ENCODE results near the gene BLNK.

BLNK gene

DNA sequence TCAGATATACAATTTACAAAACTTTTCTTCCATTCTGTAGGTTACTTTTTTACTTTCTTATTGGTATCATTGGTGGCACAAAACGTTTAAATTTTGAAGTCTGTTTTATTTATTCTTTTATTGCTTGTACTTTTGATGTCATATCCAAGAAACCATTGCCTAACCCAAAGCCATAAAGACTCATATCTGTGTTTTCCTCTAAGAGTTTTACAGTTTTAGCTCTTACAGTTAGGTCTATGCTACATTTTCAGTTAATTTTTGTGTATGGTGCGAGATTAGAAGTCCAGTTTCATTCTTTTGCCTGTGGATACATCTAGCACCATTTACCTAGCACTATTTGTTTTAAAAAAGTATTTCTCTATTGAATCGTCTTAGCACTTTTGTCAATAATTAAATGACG lies 53.7 kb downstream of the BLNK start:
- no peak overlapping the region for H3K4me3 ChIP-seq (replicated peaks; ENCODE audit: low read depth, low read length)
- TF ChIP-seq CTCF (IDR thresholded peaks at IDR 0.05; ENCODE audit: low read length, missing control alignments) = no peak
- no peak for DNase-seq (ENCODE audit: low read depth)

DNA sequence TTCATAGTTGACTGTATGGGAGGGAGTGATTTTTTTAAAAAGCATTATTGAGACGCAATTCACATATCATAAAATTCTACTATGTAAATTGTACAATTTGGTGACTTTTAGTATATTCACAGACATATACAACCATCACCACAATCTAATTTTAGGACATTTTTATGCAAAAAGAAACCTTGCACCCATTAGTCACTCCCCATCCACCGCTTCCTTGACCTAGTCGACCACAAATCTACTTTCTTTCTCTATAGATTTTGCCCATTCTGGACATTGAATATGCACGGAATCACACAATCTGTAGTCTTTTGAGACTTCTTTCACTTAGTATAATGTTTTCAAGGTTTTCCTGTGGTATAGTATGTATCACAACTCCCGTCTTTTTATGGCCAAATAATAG lies 54.6 kb downstream of the BLNK start:
- no peak for TF ChIP-seq CTCF (IDR thresholded peaks at IDR 0.05; ENCODE audit: low read length, missing control alignments)
- H3K4me3 ChIP-seq (replicated peaks; ENCODE audit: low read depth, low read length) = no peak overlapping the region
- DNase-seq (ENCODE audit: low read depth) = no peak

DNA sequence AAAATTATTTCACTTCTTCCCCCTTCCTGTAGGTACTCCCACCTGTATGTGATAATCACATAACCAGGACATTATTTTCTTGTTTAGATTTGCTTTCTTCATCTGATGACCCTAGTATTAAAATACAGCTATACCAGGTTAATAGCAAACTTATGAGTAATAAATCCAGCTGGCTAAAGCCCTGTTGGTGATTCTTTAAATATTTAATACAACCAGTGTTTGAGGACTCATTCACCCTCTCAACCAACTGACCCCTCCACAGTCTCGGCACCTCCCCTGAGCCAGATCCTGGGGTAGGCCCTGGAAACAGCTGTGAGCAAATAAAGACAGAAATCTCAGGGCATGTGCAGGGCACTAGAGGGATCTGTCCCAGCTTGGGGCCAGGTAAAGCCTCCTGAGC lies 58.5 kb downstream of the BLNK start:
- no peak for TF ChIP-seq CTCF (IDR thresholded peaks at IDR 0.05; ENCODE audit: low read length, missing control alignments)
- no peak overlapping the region for H3K4me3 ChIP-seq (replicated peaks; ENCODE audit: low read depth, low read length)
- no peak for DNase-seq (ENCODE audit: low read depth)

DNA sequence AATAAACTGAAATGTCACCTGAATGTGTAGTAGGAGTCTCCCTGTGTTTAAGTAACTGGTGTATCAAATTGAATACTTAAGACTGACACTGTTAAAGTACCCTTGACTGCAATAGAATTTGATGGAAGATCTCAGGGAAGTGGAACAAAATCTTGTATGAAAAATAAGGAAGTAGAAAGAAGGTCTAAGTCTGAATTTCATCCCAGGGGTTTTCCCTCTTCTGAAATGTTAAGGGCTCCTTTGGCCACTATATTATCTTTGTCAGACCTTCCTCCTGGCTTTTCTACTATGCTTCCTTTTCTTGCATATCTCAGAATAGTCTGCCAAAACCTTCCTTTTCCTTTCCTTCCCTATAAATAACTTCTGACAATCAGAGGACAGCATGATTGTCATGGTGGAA lies 59.6 kb downstream of the BLNK start:
- TF ChIP-seq CTCF (IDR thresholded peaks at IDR 0.05; ENCODE audit: low read length, missing control alignments) = no peak
- H3K4me3 ChIP-seq (replicated peaks; ENCODE audit: low read depth, low read length) = no peak overlapping the region
- DNase-seq (ENCODE audit: low read depth) = no peak

- no peak overlapping the region for H3K4me3 ChIP-seq (replicated peaks; ENCODE audit: low read depth, low read length)
- no peak for DNase-seq (ENCODE audit: low read depth)
- no peak for TF ChIP-seq CTCF (IDR thresholded peaks at IDR 0.05; ENCODE audit: low read length, missing control alignments)
These were observed 62.4 kb downstream of the BLNK start for GRCh38 chr10:96208946-96209345.

- no peak for TF ChIP-seq CTCF (IDR thresholded peaks at IDR 0.05; ENCODE audit: low read length, missing control alignments)
These were observed 63.1 kb downstream of the BLNK start for GRCh38 chr10:96208271-96208670.

GRCh38 chr10:96205580-96205979 lies 65.8 kb downstream of the BLNK start:
- no peak for DNase-seq (ENCODE audit: low read depth)

More at GRCh38 chr10:96208271-96208670, 63.1 kb downstream of the BLNK start:
- no peak overlapping the region for H3K4me3 ChIP-seq (replicated peaks; ENCODE audit: low read depth, low read length)
- no peak for DNase-seq (ENCODE audit: low read depth)

More at GRCh38 chr10:96205580-96205979, 65.8 kb downstream of the BLNK start:
- no peak overlapping the region for H3K4me3 ChIP-seq (replicated peaks; ENCODE audit: low read depth, low read length)
- no peak for TF ChIP-seq CTCF (IDR thresholded peaks at IDR 0.05; ENCODE audit: low read length, missing control alignments)
